HepG2 (cell line): ENCODE data around the gene JAG1. TPM values are rescaled to one million over a fixed set of nuclear protein-coding genes. Genes with fewer than 3 reads are reported as not detected.

Experiments used
- ARNT2 ChIP-seq: sonication (generic); formaldehyde crosslinking; IDR thresholded peaks from 2 replicates; pipeline ENCODE4 v1.8.0; 2022; ENCODE audit warnings: mild to moderate bottlenecking, low read depth, missing genetic modification reagents, moderate library complexity
- CAMTA2 ChIP-seq: sonication (generic); formaldehyde crosslinking; IDR thresholded peaks from 2 replicates; pipeline ENCODE4 v1.4.0; 2020; ENCODE audit warnings: mild to moderate bottlenecking, missing genetic modification reagents, borderline replicate concordance
- CENPBD1 ChIP-seq: sonication (generic); formaldehyde crosslinking; IDR thresholded peaks from 2 replicates; pipeline ENCODE4 v1.8.0; 2022; ENCODE audit warnings: missing genetic modification reagents, low read depth, mild to moderate bottlenecking, borderline replicate concordance
- EP300 ChIP-seq, 3 experiments: sonication (generic) in 1 of 3; formaldehyde crosslinking in 1 of 3; IDR thresholded peaks; 2 replicates each; pipeline versions ENCODE4 v1.5.1 to v1.6.1; 2011 to 2020; ENCODE audit warnings: low read depth in 2 of 3, low read length in 2 of 3, borderline replicate concordance in 1 of 3, improper control_type of control experiment in 1 of 3, mild to moderate bottlenecking in 1 of 3, missing genetic modification reagents in 1 of 3, moderate library complexity in 1 of 3
- FOXA3 ChIP-seq: IDR thresholded peaks from 2 replicates; pipeline ENCODE4 v1.6.1; 2016; ENCODE audit warnings: missing genetic modification reagents, missing compliant biosample characterization
- HNRNPUL1 ChIP-seq: fragments of 200-400 bp; formaldehyde crosslinking; IDR thresholded peaks from 2 replicates; pipeline ENCODE4 v1.6.1; 2017; ENCODE audit warnings: low read depth, mild to moderate bottlenecking, low read length, moderate library complexity
- MLLT10 ChIP-seq: sonication (generic); formaldehyde crosslinking; IDR thresholded peaks from 2 replicates; pipeline ENCODE4 v1.4.0; 2020; ENCODE audit warnings: missing genetic modification reagents
- POGK ChIP-seq: sonication (generic); formaldehyde crosslinking; conservative IDR thresholded peaks from 2 replicates; pipeline ENCODE4 v1.8.0; 2022; ENCODE audit warnings: mild to moderate bottlenecking, moderate library complexity, missing genetic modification reagents
- SMAD9 ChIP-seq: sonication (generic); formaldehyde crosslinking; IDR thresholded peaks from 2 replicates; pipeline ENCODE4 v1.5.1; 2020; ENCODE audit warnings: mild to moderate bottlenecking, missing genetic modification reagents
- TFAP4 ChIP-seq: sonication (generic); IDR thresholded peaks from 2 replicates; pipeline ENCODE4 v1.6.1; 2016; ENCODE audit warnings: low read depth, borderline replicate concordance
- ZMAT3 ChIP-seq: sonication (generic); formaldehyde crosslinking; conservative IDR thresholded peaks from 2 replicates; pipeline ENCODE4 v1.7.0; 2021; ENCODE audit warnings: missing genetic modification reagents
- ZNF275 ChIP-seq: sonication (generic); formaldehyde crosslinking; IDR thresholded peaks from 2 replicates; pipeline ENCODE4 v1.8.0; 2022; ENCODE audit warnings: missing genetic modification reagents, mild to moderate bottlenecking, inconsistent platforms, borderline replicate concordance
- ZNF549 ChIP-seq: sonication (generic); formaldehyde crosslinking; IDR thresholded peaks from 2 replicates; pipeline ENCODE4 v1.5.0; 2020; ENCODE audit warnings: missing genetic modification reagents
- ZNF550 ChIP-seq: sonication (generic); formaldehyde crosslinking; IDR thresholded peaks from 2 replicates; pipeline ENCODE4 v1.4.0; 2020; ENCODE audit warnings: mild to moderate bottlenecking, missing genetic modification reagents, borderline replicate concordance
- ZSCAN25 ChIP-seq: sonication (generic); formaldehyde crosslinking; IDR thresholded peaks from 2 replicates; pipeline ENCODE4 v1.8.0; 2022; ENCODE audit warnings: mild to moderate bottlenecking, missing genetic modification reagents
- polyA plus RNA-seq, 8 experiments: library from polyadenylated mRNA; depleted of rRNA in 3 of 8; stranded (reverse) in 7 of 8; unstranded in 1 of 8; fragments of >200 nt; fragmentation: Illumina TruSeq in 4 of 8; extraction: Trizol in 4 of 8; gene quantifications; 2 replicates each; pipeline versions ENCODE4 v1.2.1 to v1.2.3, GENCODE V29; 2011 to 2016; ENCODE audit warnings: low read depth in 4 of 8, missing spikeins in 1 of 8, mixed read lengths in 1 of 8; ENCODE audit not compliant: insufficient read depth in 1 of 8
- total RNA-seq, 5 experiments: library from RNA; depleted of rRNA; stranded (reverse); fragments of >200 nt; fragmentation: Illumina TruSeq; extraction: Trizol; gene quantifications; 2 replicates each; pipeline ENCODE4 v1.2.3, GENCODE V29; 2016; ENCODE audit warnings: low read depth in 1 of 5
- TF ChIP-seq, protein P1 (sequence below): IDR thresholded peaks from 2 replicates; pipeline ENCODE4 v1.6.1; 2016; ENCODE audit warnings: low read depth
- TF ChIP-seq, protein P2 (sequence below): sonication (generic); formaldehyde crosslinking; IDR thresholded peaks from 2 replicates; pipeline ENCODE4 v1.5.1; 2020; ENCODE audit warnings: mild to moderate bottlenecking, moderate library complexity, missing genetic modification reagents
- TF ChIP-seq, protein P3 (sequence below): sonication (generic); formaldehyde crosslinking; IDR thresholded peaks from 2 replicates; pipeline ENCODE4 v1.9.0; 2021; ENCODE audit warnings: missing genetic modification reagents, borderline replicate concordance
- TF ChIP-seq, protein P4 (sequence below): sonication (generic); formaldehyde crosslinking; IDR thresholded peaks from 2 replicates; pipeline ENCODE4 v1.5.0; 2020; ENCODE audit warnings: missing genetic modification reagents

The JAG1 gene
- total and polyA plus RNA-seq, 2 of the 13 experiments (the other 11 are each of a cell fraction or from before 2014, with no cell fraction given): 47.1 to 56.3 TPM

- TF ChIP-seq POGK (CRISPR knock-in tag): no peak
- TF ChIP-seq, protein P1, sequence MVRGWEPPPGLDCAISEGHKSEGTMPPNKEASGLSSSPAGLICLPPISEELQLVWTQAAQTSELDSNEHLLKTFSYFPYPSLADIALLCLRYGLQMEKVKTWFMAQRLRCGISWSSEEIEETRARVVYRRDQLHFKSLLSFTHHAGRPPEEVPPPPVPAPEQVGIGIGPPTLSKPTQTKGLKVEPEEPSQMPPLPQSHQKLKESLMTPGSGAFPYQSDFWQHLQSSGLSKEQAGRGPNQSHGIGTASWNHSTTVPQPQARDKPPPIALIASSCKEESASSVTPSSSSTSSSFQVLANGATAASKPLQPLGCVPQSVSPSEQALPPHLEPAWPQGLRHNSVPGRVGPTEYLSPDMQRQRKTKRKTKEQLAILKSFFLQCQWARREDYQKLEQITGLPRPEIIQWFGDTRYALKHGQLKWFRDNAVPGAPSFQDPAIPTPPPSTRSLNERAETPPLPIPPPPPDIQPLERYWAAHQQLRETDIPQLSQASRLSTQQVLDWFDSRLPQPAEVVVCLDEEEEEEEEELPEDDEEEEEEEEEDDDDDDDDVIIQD: peak; percentile 90
- no peak for TF ChIP-seq ZNF550 (CRISPR knock-in tag)
- TF ChIP-seq ZNF549 (CRISPR knock-in tag): no peak
- no peak for TF ChIP-seq CENPBD1 (CRISPR knock-in tag)
- TF ChIP-seq ZSCAN25 (CRISPR knock-in tag): no peak
- no peak for TF ChIP-seq ZNF275 (CRISPR knock-in tag)
- TF ChIP-seq, protein P2, sequence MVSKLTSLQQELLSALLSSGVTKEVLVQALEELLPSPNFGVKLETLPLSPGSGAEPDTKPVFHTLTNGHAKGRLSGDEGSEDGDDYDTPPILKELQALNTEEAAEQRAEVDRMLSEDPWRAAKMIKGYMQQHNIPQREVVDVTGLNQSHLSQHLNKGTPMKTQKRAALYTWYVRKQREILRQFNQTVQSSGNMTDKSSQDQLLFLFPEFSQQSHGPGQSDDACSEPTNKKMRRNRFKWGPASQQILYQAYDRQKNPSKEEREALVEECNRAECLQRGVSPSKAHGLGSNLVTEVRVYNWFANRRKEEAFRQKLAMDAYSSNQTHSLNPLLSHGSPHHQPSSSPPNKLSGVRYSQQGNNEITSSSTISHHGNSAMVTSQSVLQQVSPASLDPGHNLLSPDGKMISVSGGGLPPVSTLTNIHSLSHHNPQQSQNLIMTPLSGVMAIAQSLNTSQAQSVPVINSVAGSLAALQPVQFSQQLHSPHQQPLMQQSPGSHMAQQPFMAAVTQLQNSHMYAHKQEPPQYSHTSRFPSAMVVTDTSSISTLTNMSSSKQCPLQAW (CRISPR knock-in tag): no peak
- TF ChIP-seq MLLT10: no peak
- TF ChIP-seq TFAP4: no peak
- TF ChIP-seq, protein P3, sequence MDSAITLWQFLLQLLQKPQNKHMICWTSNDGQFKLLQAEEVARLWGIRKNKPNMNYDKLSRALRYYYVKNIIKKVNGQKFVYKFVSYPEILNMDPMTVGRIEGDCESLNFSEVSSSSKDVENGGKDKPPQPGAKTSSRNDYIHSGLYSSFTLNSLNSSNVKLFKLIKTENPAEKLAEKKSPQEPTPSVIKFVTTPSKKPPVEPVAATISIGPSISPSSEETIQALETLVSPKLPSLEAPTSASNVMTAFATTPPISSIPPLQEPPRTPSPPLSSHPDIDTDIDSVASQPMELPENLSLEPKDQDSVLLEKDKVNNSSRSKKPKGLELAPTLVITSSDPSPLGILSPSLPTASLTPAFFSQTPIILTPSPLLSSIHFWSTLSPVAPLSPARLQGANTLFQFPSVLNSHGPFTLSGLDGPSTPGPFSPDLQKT: no peak
- TF ChIP-seq ARNT2 (CRISPR knock-in tag): no peak
- no peak for TF ChIP-seq ZMAT3 (CRISPR knock-in tag)
- TF ChIP-seq SMAD9 (CRISPR knock-in tag): no peak
- peak; percentile 91 for TF ChIP-seq FOXA3
- peak in 1 of 2 experiments; percentile 68; a peak in 2 of 4 replicates for TF ChIP-seq EP300 (IDR thresholded peaks at IDR 0.05; ENCODE audit: low read depth in 2 of 2, low read length in 2 of 2)
- no peak for TF ChIP-seq EP300 (CRISPR knock-in tag; IDR thresholded peaks at IDR 0.05; ENCODE audit: borderline replicate concordance)
- TF ChIP-seq HNRNPUL1: no peak
- TF ChIP-seq CAMTA2 (CRISPR knock-in tag): no peak
- TF ChIP-seq, protein P4, sequence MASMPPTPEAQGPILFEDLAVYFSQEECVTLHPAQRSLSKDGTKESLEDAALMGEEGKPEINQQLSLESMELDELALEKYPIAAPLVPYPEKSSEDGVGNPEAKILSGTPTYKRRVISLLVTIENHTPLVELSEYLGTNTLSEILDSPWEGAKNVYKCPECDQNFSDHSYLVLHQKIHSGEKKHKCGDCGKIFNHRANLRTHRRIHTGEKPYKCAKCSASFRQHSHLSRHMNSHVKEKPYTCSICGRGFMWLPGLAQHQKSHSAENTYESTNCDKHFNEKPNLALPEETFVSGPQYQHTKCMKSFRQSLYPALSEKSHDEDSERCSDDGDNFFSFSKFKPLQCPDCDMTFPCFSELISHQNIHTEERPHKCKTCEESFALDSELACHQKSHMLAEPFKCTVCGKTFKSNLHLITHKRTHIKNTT (CRISPR knock-in tag): no peak
These were observed 41.2 kb upstream of the JAG1 start (continued) for GRCh38 chr20:10715035-10715434.
